Kidney glomerular epithelial cell (primary cell): ENCODE results near the gene VSTM2B.

Experiments
- DNase-seq: peaks from one replicate; lab custom pipeline; 2025; lab: John Stamatoyannopoulos, UW

Gene VSTM2B

DNA sequence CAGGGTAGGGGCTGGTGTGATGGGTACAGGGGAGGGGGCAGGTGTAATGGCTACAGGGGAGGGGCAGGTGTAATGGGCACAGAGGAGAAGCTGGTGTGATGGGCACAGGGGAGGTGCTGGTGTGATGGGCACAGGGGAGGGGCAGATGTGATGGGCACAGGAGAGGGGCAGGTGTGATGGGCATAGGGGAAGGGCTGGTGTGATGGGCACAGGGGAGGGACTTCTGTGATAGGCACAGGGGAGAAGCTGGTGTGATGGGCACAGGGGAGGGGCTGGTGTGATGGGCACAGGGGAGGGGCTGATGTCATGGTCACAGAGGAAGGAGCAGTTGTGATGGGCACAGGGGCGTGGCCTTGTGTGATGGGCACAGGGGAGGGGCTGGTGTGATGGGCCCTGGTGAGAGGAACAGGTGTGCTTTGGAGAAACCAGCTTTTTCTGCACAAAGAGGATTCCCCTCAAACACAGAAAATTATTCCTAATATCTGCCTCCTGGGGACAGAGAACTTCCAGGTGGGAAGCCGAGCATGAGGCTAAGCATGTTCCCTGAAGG, 41.6 kb downstream of the VSTM2B start:
- no peak for DNase-seq

DNA sequence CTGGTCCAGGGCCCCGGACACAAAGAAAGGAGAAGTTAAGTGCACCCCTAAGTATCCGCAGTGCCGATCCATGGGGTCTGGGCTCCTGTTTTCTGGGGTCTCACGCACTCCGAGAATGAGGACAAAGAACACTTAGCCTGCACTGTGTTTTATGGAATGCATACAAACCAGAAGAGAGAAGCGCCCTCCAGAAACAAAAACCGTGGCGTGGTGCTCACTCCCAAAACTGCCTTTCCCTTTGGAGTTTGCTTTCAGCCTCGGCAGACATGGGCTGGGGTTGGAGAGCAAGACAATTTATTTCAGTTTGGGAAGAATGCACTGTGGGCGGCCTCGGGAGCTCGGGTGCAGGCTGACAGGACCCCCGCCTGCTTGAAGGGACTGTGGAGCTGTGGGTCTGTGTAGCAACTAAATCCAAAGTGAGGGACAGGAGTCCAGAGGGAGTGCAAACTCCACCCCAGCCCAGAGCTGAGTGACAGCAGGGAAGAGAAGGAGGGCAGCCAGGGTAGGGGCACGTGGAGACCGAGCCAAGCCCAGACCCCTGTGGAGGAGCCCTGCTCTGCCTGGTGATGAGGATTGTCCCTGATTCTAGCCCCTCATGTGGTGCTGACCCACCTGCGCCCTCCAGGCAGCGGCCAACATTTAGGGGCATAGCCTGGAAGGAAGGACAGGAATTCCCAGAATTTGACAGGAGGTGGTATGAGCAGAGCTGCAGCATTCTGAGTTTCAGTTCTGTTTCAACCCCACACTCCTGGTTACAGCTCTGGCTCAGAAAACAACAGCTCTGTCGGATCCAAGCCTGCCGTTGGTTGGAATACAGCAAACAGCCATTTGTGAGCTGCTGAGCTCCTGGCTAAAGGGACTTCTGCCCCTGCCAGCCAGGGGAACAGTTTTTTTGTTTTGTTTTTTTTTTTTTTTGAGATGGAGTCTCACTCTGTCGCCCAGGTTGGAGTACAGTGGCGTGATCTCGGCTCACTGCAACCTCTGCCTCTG, 42.5 kb downstream of the VSTM2B start:
- no peak for DNase-seq

DNA sequence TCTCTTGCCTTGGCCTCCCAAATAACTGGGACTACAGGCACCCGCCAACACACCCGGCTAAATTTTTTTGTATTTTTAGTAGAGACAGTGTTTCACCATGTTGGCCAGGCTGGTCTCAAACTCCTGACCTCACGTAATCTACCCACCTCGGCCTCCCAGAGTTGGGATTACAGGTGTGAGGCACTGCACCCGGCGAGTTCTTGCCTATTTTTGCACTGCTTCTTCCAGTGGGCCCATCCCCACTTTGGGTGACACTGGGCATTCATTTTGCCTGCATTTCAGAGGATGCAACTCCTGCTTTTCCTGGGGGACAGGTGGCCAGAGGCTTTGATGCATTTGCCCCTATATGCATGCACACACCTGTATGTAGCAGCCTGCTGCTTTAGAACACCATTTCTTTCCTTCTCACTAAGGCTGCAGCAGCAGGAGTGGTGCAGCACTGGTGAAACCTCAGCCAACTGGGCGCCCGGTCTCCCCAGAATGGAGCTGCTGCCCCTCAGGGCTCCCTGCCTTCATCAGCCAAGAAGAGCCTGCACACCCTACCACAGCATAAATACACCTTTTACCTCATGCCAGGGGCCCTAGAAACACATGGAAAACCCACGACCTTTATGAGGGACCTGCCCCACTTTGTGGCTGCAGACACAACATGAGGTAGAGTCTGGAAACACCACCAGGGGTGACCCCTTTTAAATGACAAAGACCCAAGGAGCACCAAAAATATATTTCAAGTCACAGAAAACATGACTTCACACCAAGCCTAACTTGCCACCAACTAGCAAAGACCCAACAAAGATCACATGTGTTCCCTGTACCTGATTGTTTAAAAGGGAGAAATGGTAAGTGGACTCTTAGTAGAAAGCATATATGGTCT, 43.5 kb downstream of the VSTM2B start:
- DNase-seq, result no peak

GRCh38 chr19:29571181-29571580, 45.4 kb downstream of the VSTM2B start:
- no peak for DNase-seq

DNA sequence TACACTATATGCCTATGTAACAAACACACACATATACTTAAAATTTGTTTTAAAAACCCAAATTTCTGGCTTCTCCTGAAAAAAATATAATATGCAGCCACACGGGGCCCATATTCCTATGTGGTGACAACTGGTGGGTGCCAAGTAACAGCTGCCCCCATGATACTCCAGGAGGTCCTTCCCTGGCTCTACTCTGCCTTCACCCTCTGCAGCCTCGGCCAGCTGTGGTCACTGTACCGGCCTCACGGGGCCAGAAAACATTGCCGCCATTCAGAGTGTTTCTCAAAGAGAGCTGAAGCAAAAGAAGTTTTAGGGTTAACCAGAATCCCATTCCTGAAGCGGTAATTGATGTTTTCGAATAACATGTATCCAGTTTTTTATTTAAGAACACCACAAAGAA, 47.7 kb downstream of the VSTM2B start:
- no peak for DNase-seq

DNA sequence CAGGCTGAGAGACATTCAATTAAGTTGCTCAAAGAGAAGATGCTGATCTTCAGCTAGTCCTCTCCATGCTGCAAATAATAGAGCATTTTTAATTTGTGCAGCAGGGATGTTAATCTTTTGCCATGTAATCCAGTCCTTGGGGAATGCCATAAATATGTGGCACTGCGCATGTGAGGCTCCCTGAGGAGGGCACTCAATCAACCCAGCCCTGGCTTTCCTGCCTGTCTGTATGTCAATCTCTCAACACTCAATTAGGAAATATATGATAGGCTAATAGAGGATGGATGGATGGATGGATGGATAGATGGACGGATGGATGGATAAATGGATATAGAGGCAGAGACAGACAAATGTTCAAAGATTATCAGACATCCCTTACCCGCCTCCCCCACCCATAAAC, 48.7 kb downstream of the VSTM2B start:
- DNase-seq, result no peak

DNA sequence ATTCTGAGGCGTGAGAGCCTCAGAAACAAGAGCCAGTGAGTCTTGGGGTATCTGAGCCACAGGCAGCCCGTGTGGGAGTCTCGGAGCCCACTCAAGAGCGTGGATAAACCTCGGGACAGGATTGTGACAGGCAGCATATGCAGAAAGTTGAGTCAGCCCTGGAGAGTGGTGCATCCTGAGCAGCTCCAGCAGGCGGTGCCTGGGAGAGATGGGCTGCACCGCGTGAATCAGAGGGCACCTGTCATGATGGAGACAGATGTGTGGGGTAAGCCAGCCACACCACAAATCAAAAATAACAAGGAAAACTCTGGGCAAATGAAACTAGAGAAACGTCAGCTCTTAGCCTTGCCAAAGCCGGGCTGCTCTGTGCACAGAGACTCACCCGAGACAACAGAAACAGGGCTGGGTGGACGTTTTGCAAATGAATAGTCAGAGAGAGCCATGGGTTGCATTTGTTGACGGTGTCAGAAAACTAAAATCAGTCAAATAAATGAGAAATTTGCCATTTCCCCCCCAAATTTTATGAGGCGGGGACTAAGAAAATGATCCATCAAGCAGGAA, 50.3 kb downstream of the VSTM2B start:
- peak; percentile 18 for DNase-seq

- DNase-seq, result peak; percentile 22
Observed at GRCh38 chr19:29576761-29577648, 51.2 kb downstream of the VSTM2B start.

DNA sequence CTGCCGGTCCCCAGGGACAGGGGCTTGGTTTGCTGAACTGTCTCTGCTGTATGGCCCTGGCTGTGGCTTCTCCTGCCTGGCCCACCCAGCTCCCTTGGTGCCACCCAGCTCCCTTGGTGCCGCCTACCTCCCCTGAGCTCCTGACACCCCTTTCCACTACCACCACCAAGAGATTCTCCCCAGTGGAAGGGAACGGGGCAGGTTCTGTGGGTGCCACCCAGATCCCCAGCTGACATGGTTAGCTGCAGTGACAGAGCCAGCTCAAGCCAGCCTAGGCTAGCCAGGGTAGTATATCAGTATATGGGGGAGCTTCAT, 51.8 kb downstream of the VSTM2B start:
- DNase-seq, result no peak

- DNase-seq, result no peak
Observed at GRCh38 chr19:29578349-29578748, 52.6 kb downstream of the VSTM2B start.

DNA sequence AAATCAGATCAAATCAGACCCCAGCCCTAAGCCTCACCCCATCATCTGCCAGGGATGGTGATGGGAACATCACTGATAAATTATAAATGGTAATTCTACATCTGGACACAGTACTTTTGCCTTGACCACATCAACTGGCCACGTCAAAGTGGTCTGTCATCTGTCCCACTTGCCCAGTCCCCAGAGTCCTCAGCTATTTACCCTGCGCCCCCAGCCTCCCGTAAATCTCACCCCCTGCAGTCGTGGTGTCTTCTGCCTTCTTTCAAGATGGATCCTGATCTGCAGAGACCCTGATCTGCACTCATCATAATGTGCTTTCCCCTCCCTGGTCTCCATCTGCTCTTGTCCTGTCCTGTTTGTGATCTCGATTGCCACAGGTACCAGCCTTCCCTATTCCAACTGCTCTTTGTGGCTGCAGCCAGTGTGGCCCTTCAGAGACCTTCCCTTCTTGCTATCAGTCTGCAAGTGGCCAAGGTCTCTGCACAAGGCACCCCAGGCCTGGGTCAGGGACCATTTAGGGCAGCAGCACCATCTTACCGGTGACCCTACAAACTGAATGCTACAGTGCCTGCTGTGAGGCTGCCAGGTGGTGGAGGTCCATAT, 53.6 kb downstream of the VSTM2B start:
- DNase-seq, result no peak

- DNase-seq, result no peak
Observed at GRCh38 chr19:29581398-29581797, 55.6 kb downstream of the VSTM2B start.

DNA sequence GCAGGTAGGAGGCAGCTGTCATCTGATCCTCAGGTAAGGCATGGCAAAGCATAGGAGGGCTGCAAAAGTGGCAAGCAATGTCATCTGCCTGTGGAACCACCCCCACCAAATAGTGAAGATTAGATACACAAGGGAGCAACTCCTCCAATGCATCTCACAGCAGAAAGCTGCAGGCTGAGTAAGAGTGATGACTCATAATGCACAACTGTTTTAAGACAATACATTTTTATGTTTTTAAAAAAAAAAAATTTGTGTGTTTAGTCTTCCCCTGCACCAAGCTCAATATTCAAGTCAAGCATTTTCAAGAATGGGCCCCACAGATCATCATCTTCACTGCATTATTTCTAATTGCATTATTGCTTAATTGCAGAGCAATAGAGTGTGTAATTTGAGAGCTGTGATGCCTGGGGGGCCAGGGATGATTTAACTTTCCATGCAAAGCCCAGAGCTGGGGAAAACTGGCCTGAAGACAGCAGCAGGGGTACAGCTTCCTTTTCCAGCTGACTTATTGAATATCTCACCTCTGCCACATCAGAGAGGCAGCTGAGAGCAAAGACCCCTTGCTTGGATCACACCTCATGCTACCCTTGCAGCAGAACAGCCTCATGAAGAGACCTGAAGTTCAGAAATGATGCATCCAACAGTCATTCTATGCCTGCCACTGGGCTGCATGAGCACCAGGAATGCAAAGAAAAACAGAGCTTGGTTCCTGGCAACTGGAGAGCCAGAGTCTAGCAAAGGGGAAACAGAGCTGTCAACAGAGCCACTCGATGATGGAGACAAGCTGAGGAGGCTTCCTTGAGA, 57.6 kb downstream of the VSTM2B start:
- peak; percentile 53 for DNase-seq

- DNase-seq, result peak; percentile 3
Observed at GRCh38 chr19:29586401-29586800, 60.6 kb downstream of the VSTM2B start.

- DNase-seq, result no peak
Observed at GRCh38 chr19:29587059-29587458, 61.3 kb downstream of the VSTM2B start.

- DNase-seq, result no peak
Observed at GRCh38 chr19:29587518-29587986, 61.8 kb downstream of the VSTM2B start.

GRCh38 chr19:29588095-29588494, 62.3 kb downstream of the VSTM2B start:
- no peak for DNase-seq

- DNase-seq, result no peak
Observed at GRCh38 chr19:29590278-29590677, 64.5 kb downstream of the VSTM2B start.

DNA sequence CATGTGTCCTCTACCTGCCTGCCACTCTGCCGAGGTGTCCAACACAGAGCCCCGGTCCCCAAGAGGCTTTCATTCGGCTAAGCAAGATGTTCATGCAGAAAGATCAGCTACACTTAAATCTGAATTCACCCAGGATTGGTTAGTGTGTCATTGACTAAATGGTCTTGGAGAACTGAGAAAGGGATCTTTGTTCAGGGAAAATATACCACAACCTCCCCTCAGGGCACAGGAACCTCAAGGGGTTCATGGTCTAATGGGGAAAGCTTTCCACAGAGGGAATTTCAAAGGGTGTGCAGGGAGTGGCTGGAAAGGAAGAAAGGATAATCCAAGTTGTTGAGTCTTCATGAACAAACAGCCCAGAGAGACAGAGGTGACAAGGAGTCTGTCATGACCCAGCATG, 65.9 kb downstream of the VSTM2B start:
- DNase-seq, result no peak

- no peak for DNase-seq
Observed at GRCh38 chr19:29593869-29594268, 68.1 kb downstream of the VSTM2B start.
